Keratinocyte (primary cell): ENCODE results near the gene LAMB4.

Source experiments
- EZH2 ChIP-seq: IDR thresholded peaks from one replicate; pipeline ENCODE4 v1.6.1; 2012; ENCODE audit warnings: inconsistent platforms, mild to moderate bottlenecking, low read length, moderate library complexity
- TF ChIP-seq, protein P1 (sequence below), 3 experiments: IDR thresholded peaks in 1 of 3; conservative IDR thresholded peaks in 1 of 3; optimal IDR thresholded peaks in 1 of 3; 2 replicates in 2 of 3; 3 replicates in 1 of 3; pipeline versions ENCODE3 to v1.5.1; 2011; ENCODE audit warnings: low read length in 3 of 3, mild to moderate bottlenecking in 3 of 3, moderate library complexity in 2 of 3, control low read depth in 1 of 3, inconsistent platforms in 1 of 3; ENCODE audit not compliant: insufficient read depth in 2 of 3; ENCODE audit errors: extremely low read depth in 1 of 3

- TF ChIP-seq, protein P1, sequence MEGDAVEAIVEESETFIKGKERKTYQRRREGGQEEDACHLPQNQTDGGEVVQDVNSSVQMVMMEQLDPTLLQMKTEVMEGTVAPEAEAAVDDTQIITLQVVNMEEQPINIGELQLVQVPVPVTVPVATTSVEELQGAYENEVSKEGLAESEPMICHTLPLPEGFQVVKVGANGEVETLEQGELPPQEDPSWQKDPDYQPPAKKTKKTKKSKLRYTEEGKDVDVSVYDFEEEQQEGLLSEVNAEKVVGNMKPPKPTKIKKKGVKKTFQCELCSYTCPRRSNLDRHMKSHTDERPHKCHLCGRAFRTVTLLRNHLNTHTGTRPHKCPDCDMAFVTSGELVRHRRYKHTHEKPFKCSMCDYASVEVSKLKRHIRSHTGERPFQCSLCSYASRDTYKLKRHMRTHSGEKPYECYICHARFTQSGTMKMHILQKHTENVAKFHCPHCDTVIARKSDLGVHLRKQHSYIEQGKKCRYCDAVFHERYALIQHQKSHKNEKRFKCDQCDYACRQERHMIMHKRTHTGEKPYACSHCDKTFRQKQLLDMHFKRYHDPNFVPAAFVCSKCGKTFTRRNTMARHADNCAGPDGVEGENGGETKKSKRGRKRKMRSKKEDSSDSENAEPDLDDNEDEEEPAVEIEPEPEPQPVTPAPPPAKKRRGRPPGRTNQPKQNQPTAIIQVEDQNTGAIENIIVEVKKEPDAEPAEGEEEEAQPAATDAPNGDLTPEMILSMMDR (optimal IDR thresholded peaks at IDR 0.05 in 1 of 3, IDR thresholded peaks at IDR 0.05 in 1 of 3, conservative IDR thresholded peaks at IDR 0.05 in 1 of 3; ENCODE audit: extremely low read depth in 1 of 3, insufficient read depth in 2 of 3, low read length in 3 of 3), result no peak
- TF ChIP-seq EZH2, result no peak
These were observed 128.1 kb downstream of the LAMB4 start for GRCh38 chr7:108001764-108002725.
